Dermis microvascular lymphatic vessel endothelial cell (primary cell): Measurements from ENCODE around the gene ANKS6. TPM values are rescaled to one million over a fixed set of nuclear protein-coding genes. Genes with fewer than 3 reads are reported as not detected.

Experiments
- DNase-seq, 2 donors: peaks; one replicate each; pipeline versions ENCODE4 v3.0.0 to v3.0.0-alpha.2; 2010; ENCODE audit warnings: low read depth in 2 of 2
- total RNA-seq: library from RNA; depleted of rRNA; stranded (reverse); fragments of >200 nt; gene quantifications from 2 replicates; pipeline ENCODE4 v1.2.1, GENCODE V29; 2014

The ANKS6 gene
- total RNA-seq, 1 donor from 2014 or later, result 8.2 TPM

DNA sequence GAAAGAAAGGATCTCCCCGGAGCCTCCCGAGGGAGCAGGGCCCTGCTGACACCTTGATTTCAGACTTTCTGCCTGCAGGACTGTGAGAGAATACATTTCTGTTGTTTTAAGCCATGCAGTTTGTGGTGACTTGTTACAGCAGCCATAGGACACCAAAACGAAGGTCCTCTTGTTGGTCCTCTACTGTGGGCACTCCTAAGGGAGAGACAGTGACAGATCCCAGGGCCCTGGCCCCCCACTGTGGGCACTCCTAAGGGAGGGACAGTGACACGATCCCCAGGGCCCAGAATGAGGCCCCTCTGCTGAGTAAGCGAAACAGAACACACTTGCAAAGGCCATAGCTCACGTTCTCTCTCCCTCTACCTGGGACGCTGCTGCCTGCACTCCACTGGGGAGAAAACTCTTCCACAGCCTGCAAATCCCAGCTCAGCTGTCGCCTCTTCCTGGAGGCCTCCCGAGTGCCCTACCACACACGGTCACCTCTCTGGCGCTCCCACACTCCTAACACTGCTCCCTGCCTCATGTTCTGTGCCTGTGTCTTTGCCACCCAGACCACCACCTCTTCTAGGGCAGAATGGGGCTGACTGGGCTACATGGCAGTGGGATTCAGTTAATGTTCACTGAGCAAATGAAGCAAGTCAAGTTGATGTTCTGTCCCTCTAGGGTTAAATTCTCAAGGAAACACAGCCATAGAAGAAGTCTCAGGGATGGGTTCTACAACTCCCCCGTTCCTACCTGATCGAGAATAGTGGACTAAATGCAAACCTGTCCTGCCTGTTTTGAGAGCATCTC, 23.8 kb downstream of the ANKS6 start:
- no peak for DNase-seq

DNA sequence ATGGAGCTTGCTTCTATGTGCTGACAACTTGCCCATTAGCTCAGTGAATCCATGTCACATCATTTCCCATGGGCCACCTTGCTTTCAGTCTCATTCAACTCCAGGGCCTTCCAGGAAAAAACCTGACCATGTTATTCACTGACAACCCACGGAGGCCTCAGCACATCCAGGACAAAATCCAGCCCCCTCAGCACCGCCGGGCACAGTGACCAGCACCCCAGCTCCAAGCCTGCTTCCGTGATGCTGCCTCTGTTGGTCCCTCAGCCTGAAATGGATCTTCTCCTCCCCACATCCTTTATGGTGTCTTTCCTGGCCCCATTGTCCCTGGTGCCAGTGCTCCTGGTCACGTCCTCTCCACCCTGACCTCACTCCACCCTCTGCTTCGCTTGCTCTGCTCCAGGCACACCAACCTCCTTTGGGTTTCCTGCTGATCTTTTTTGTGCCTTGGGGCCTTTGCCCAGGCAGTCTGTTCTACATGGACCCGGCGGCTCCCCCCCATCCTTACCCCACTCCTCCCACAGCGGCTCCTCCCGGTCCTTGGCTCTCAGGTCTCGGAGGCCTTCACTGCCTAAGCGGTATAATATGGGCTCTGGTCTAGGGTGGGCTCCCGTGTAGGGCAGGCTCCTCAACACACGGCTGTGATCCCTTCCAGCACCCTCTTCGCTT, 25.0 kb downstream of the ANKS6 start:
- no peak for DNase-seq

DNA sequence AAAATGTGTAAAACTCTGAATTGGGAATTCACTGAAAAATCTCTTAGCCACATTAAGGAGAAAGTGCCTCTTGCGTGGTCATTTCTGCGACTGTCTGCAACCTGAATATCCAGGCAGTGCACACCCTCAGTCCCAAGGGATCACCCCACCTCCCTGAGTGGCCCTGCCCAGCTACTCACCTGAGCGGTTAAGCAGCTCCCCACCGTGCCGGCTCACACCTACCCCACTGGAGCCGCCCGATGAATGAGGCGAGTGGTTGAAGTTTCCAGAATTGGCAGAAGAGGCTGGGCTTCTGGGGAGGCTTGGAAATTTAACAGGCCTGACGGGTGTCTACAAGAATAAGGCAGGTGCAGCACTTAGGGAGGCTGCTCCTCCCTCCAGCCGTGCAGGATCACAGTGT, 25.6 kb downstream of the ANKS6 start:
- DNase-seq, result no peak

DNA sequence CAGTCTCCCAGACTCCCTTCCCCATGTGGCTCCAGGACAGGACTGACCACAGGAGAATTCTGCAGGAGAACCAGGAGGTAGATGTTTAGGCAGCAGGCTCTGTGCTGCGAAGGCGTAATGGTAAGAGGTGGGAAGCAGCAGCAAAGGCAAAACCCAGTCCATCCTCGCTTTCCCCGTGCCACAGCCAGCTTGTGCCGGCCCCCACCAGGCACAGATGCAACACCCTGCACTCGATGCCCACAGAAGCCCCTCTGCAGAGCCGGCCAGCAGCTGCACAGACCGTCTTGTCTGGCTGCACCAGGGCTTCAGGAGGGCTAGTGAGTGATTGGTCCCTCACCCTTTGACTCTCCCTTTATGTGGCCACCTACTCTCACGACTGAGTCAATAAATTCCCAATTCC, 28.0 kb downstream of the ANKS6 start:
- DNase-seq, result no peak

DNA sequence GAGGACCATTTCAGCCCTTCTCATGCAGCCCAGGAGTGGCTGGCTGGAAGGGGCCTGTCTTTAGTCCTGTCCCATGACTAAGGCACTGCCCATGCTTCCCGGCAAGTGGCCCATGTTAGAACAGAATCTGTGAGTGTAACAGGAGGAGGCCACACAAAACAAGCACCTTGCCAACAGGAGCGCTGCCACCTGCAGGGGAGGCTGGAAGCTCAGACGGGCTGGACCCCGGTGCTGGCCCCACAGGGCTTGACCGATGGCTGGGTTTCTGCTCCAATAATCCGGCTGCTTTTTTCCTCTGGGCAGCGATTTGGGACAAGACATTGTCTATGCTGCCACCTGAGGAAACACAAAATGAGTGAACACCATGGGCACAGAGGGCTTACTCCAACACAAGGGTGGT, 28.4 kb downstream of the ANKS6 start:
- DNase-seq, result no peak

DNA sequence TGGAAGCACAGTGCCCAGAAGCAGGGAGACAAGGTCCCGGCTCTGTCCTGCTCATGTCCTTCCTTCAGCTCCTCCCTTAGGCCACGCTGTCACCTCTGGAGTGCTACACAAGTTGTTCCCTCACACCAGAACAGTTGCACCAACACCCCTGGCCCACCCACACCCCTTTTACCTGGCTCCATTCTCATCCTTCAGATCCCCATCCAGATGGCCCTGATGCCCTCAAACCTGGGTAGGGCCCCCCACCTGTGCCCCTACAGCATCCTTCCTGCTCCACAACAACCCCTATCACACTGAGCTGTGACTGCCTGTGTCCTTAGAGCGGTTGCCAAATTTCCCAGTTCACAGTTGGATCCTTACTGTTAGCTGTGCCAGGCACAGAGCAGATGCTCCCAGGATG, 29.2 kb downstream of the ANKS6 start:
- DNase-seq, result no peak

DNA sequence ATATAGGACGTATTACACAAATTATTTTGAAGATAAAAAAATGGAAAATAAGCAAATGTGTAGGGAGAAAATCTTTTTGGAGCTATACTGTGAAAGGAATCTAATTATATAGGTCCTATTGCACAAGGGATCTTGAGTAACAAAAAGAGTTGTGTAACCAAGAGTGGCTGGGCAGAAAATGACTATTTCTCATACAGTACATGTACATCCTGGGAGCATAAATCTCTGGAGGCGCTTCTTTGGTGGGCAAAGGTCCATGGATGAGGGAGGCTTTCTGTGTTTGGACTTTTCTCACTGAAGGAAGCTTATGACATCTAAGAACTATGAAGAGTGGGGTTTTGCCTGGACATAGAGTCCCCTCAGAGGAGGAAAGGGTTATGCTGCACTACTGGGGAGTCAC, 29.8 kb downstream of the ANKS6 start:
- DNase-seq, result no peak

DNA sequence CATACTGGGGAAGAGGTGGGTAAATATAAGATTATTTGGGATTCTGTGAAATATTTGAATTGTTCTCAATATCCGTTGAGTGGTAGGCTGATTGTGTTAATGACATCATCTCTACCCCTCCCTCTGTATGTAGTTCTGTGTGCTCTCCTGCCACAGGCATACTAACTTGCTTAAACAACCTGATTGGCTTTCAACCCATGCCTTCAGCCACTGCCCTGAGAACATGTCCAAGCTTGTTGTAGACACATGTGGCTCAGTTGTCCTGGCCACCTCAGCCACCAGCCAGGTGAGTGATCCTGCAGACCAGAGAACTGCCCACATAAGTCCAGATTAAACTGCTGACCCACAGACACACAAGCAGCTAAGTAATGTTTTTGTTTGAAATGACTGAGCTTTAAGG, 31.1 kb downstream of the ANKS6 start:
- DNase-seq, result no peak

DNA sequence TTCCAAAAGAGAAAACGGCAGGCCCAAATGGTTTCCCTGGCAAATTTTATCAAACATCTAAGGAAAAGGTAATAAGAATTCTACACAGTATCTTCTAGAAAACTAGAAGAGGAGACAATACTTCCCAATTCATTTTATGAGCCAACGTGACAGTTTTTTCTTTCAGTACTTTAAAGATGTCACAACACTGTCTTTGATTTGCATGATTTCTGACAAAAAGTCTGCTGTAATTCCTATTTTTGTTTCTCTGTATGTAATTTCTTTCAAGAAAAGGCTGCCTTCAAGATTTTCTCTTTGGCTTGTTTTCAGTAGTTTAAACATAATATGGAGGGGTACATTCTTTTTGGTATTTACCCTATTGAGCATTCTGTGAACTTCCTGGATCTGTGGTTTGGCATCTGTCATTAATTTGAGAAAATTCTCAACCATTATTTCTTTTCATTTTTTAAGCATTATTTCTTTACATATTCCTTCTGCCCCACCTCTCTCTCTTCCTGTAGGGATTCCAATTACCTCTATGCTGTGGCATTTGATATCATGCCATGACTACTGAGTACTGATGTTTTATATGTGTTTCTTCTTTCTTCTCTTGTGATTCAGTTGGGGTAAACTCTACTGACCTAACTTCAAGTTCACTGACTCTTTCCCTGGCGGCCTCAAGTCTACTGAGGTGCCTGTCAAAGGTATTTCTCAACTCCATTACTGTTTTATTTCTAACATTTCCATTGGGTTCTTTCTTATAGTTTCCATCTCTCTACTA, 32.2 kb downstream of the ANKS6 start:
- DNase-seq, result no peak

DNA sequence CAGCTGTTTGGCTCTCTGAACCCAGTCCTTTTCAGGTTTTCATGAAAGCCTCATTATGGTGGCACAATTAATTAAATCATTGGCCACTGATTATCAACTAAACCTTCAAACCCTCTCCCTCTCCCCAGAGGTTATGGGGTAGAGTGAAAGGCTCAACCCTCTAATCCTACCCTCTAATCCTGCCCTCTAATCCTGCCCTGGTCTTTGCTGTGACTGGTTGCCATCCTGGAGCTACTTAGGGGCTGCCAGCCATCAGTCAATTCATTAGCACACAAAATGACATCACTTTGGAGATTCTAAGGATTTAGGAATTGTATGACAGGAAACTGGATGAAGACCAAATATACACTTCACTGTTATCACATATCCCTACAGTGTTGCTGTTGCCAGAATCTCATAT, 36.1 kb downstream of the ANKS6 start:
- no peak for DNase-seq

DNA sequence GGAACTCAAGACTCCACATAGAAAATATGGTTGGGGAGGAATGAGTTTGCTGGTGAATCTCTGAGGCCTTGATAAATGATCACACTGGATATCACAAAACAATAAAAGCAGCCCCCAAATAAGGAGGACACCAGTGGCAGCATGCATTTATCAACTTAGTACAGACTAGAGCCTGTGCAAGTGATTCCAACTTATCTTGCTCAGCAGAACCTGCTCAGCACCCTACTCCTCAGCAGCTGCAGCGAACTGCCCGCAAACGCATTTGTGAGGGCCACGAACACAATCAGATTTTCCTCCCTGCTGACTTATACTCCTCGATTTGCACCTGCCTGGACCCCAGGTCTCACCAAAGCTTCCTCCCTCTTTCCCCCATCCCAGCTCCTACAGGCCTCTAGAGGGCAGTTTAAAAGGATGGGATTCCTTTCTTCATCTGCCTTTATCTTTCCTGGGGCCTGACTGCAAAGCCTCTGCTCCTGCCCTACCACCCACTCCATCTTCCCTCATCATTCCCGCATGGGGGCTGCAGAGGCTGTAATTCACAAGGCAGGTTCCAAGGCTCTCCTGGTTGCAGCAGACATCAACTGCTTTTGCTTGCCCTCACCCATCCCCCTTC, 41.2 kb downstream of the ANKS6 start:
- no peak for DNase-seq

DNA sequence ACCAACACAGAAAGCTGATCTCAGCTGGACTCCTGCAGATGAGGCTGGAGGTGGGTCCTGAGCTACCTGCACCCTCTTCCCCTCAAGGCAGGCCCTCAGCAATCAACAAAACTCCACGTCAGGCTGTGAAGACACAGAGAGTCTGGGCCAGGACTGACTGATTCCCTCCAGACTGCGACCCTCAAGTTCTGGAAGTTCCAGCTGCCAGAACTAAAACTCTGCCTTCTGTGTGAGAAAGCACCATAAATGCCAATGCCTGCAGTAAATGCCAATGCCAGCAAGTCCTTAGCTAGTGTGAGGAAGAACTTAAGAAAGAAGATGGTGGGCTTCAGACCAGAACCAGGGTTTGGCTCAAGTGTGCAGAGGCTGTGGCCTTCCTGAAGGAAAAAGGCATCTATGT, 45.1 kb downstream of the ANKS6 start:
- DNase-seq, result no peak

DNA sequence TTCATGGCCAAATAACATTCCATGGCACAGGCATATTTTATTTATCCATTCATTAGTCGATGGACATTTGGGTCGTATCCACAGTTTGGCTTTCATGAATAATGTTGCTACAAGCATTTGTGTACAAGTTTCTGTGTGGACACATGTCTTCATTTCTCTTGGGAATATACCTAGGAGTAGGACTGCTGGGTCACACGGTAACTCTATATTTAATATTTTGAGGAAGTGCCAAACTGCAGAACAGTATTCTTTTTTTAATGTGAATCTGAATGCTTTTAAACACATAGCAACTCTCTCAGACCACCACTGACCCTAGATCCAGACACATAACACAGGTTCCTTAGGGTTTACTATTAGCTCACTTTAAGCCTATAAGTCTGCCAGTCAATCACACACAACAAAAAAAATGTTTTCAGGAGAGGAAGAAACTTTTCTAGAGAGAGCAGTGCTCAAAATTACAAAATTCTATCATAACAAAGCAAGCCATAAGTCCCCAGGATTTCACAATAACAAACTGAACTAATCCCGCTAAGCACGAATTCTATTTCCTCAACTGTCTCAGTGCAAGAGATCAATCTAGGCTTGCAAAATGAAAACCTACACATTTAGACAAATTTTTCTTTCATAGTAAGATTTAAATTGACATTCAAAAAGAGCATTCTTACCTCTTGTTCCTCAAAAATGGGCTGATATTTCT, 45.8 kb downstream of the ANKS6 start:
- DNase-seq, result no peak

DNA sequence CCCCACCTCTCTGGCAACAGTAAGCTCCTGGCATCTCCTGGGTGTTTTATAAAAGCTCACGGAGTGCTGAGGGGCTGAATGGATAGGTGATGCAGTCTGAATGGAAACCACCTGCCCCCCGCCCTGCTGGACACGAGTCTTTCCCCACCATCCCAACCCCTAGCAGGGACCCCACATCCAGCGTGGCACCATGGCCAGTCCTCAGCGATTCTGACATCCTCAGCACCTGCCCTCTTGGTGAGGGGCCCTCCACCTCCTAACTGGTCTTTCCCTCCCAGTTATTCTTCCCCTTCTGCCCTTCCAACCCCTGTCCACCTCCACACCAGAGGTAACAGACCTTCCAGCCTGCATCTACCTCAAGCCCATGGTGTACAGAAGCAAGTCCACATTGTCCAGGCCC, 48.9 kb downstream of the ANKS6 start:
- DNase-seq, result no peak

DNA sequence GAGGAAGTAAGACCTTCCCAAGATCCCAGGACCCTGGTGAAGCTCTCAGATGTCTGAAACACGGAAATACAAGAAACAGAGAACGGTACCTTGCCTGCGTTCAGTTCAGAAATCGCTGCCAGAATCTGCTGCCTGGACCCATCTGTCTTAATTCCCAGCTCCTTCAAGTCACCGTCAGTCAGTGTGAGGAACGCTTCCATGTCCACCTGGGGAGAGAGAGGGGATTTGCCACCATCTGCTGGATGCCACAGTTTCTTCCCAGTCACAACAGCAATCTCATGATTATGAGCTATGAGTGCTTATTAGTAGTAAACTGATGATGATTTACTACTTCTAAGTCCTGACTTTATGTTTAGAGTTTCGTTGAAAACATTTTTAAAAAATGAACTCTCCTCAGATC, 50.9 kb downstream of the ANKS6 start:
- no peak for DNase-seq

DNA sequence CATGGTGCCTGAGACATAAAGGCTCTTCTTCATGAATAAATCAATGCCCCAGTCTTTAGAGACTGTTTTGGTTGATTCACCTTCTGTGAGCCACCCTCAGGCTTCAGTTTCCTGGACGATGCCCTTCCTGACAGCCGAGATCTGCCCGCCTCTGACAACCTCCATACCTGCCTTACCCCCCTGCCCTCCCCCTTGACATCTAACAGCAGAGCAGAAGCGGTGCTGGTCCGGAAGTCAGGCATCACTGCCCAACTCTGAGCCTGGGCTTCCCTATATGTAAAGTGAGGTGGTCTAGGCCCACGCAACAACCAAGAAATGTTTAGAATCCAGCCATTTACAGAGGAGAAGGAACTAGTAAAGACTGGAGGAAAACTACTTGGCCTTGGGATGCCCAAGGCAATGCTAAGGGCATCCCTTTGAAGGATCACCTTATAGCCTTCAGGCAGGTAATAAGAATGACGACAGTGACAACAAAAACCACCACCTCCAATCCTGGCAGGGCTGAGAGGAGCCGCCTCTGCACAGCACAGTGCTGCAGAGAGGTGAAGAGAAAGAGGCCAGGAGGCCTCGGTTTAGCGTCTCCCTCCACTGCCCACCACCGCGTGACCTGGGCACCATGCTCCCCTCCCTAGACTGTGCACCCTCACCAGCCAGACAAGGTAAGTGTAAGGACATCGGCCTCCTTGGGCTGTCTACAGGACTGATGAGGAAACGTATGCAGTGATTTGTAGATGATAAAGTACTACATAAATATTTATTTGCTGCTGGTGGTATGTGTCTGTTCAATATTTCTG, 52.3 kb downstream of the ANKS6 start:
- DNase-seq, result no peak

DNA sequence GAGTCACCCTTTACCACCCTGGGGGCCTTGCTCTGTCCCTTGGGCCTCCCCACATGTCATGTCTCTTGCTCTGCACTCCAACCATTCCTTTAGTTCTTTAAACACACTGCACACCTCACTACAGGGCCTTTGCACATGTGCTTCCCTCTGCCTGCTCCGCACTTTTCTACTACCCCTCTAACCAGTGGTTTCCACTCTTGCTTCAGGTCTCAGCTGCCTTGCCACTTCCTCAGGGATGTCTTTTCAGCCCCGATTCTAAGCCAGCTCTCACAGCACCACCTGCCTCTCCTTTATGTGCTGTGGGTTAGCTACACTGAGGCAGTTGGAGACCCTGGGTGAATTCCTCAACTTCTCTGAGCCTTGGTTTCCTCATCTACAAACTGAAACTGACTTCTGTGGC, 53.0 kb downstream of the ANKS6 start:
- DNase-seq, result no peak

DNA sequence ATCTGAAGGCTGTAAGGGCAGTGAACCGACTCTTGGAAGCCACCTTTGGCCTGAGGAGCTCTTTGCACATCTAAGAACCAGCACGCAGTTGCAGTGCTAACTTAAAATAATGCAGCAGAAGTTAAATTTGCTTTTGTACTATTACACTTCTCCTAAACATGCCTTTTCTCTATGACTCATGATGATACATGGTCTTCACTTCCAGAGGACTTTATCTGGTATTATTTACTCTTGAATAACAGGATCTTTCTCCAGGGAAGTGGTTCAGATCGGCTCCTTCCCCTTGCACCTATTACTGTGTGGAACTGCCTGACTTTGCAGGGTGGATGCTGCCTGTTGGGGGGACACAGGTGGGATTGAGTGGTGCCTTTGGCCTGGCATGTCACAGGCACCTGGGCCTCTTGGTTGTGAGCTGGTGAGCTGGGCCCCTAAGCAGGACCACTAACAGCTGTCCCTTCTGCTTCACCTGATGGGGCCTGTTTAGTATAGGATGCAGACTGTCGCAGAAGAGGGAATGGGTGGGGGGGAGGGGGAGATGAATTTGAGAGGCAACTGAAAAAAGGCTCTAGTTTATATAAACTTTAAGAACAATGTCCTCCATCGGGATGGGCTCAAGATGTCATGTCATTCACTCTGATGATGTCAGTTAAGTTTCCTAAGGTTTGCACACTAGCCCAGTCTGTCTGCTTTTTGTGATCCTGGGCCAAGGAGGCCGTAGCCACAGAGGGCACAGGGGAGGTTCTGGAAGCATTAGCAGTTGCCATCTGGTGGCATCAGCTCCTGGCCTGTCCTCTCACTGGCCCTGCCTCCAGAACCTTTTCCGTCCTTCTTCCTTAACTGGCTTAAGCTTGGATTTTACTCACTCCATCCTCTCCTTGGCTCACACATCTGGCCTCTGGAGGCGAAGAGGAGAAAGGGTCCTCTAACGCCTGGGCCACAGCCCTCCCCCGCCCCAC, 53.8 kb downstream of the ANKS6 start:
- DNase-seq, result no peak

DNA sequence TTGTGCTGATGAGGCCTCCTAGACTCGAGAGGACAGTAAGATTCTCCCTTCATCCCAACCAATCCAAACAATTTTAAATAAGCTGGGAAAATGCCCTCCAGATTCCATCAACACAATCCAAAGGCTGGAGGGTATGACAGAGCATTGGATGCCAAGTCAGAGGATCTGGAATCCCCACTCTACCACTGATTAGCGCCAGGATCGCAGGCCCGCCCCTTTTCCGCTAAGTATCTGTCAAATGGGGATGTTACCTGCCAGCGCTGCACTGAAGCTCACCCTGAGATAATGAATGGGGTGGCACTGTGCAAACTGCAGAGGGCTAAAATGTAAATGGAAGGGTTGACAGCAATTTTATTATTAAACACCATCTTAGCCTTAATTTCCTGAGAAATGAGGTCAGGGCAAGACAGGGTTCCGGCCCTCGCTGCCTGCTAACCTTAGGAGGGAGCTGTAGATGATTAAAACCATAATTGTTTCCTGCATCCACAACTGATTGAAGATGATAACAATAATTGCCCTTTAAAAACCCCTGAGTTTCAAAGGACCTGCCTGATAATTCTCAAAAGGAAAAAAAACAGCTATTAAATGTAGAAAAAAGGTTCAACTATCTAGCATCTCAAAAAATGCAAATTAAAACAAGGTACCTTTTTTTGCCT, 56.0 kb downstream of the ANKS6 start:
- peak in 1 of 2 donors; percentile 16 for DNase-seq
